ENCODE results near the gene WDTC1.

WDTC1 gene

GRCh38 chr1:27302612-27303011, 68.2 kb downstream of the WDTC1 start:
- H3K4me3 ChIP-seq (replicated peaks; ENCODE audit: low read depth, low read length): no peak overlapping the region
- DNase-seq (ENCODE audit: low read depth): no peak
- no peak for TF ChIP-seq CTCF (IDR thresholded peaks at IDR 0.05; ENCODE audit: low read length, missing control alignments)

GRCh38 chr1:27303509-27303908, 69.1 kb downstream of the WDTC1 start:
- no peak for TF ChIP-seq CTCF (IDR thresholded peaks at IDR 0.05; ENCODE audit: low read length, missing control alignments)
- H3K4me3 ChIP-seq (replicated peaks; ENCODE audit: low read depth, low read length): no peak overlapping the region
- no peak for DNase-seq (ENCODE audit: low read depth)

GRCh38 chr1:27306071-27306470, 71.6 kb downstream of the WDTC1 start:
- H3K4me3 ChIP-seq (replicated peaks; ENCODE audit: low read depth, low read length): no peak overlapping the region
- TF ChIP-seq CTCF (IDR thresholded peaks at IDR 0.05; ENCODE audit: low read length, missing control alignments): no peak
- DNase-seq (ENCODE audit: low read depth): no peak

- no peak for TF ChIP-seq CTCF (IDR thresholded peaks at IDR 0.05; ENCODE audit: low read length, missing control alignments)
- no peak overlapping the region for H3K4me3 ChIP-seq (replicated peaks; ENCODE audit: low read depth, low read length)
- no peak for DNase-seq (ENCODE audit: low read depth)
These were observed 72.7 kb downstream of the WDTC1 start for GRCh38 chr1:27306892-27307761.

- TF ChIP-seq CTCF (IDR thresholded peaks at IDR 0.05; ENCODE audit: low read length, missing control alignments): no peak
- DNase-seq (ENCODE audit: low read depth): no peak
- no peak overlapping the region for H3K4me3 ChIP-seq (replicated peaks; ENCODE audit: low read depth, low read length)
These were observed 73.6 kb downstream of the WDTC1 start for GRCh38 chr1:27307874-27308598.

GRCh38 chr1:27314169-27314568, 79.7 kb downstream of the WDTC1 start:
- H3K4me3 ChIP-seq (replicated peaks; ENCODE audit: low read depth, low read length): no peak overlapping the region
- TF ChIP-seq CTCF (IDR thresholded peaks at IDR 0.05; ENCODE audit: low read length, missing control alignments): no peak
- no peak for DNase-seq (ENCODE audit: low read depth)
